Suprapubic skin (tissue), 4 donors: ENCODE data around the gene PRIMA1. TPM values are rescaled to one million over a fixed set of nuclear protein-coding genes. Genes with fewer than 3 reads are reported as not detected.

Experiments
- DNase-seq, 2 donors: peaks; one replicate each; pipeline ENCODE4 v3.0.0-alpha.2; 2019; ENCODE audit warnings: low spot score in 2 of 2
- H3K27ac ChIP-seq: fragments of 200-600 bp; sonication (generic); one replicate; pipeline ENCODE4 v1.5.1; 2019
- H3K27me3 ChIP-seq: fragments of 200-600 bp; sonication (generic); one replicate; pipeline ENCODE4 v1.5.1; 2019
- H3K36me3 ChIP-seq: fragments of 200-600 bp; sonication (generic); one replicate; pipeline ENCODE4 v1.5.1; 2019
- H3K4me1 ChIP-seq: fragments of 200-600 bp; sonication (generic); one replicate; pipeline ENCODE4 v1.5.1; 2019
- H3K4me3 ChIP-seq: fragments of 200-600 bp; sonication (generic); one replicate; pipeline ENCODE4 v1.5.1; 2019; ENCODE audit warnings: mild to moderate bottlenecking
- H3K9me3 ChIP-seq: fragments of 200-600 bp; sonication (generic); one replicate; pipeline ENCODE4 v1.5.1; 2019
- EP300 ChIP-seq: sonication (generic); formaldehyde crosslinking; IDR thresholded peaks from one replicate; pipeline ENCODE4 v1.6.1; 2017; ENCODE audit warnings: antibody characterized with exemption
- POLR2A ChIP-seq, 2 donors: fragments of 450-650 bp; IDR thresholded peaks; one replicate each; pipeline ENCODE4 v1.6.1; 2017; ENCODE audit warnings: antibody characterized with exemption in 2 of 2, mild to moderate bottlenecking in 2 of 2, moderate library complexity in 2 of 2
- POLR2AphosphoS5 ChIP-seq, 3 donors: sonication (generic); formaldehyde crosslinking; IDR thresholded peaks; one replicate each; pipeline ENCODE4 v1.6.1; 2017; ENCODE audit warnings: antibody characterized with exemption in 3 of 3
- WGBS: methylation state at CpG from one replicate; pipeline ENCODE4 v1.1.5; 2018; 5-methylcytosine and 5-hydroxymethylcytosine counted together
- total RNA-seq, 4 donors: library from RNA; depleted of rRNA; stranded (reverse); fragments of >200 nt; gene quantifications; one replicate each; pipeline ENCODE4 v1.1.0, GENCODE V29; 2016
- TF ChIP-seq, protein P1 (sequence below), 2 donors: fragments of 200-600 bp in 1 of 2; fragments of 450-650 bp in 1 of 2; sonication (generic) in 1 of 2; IDR thresholded peaks; one replicate each; pipeline ENCODE4 v1.5.1; 2016 to 2019; ENCODE audit warnings: antibody characterized with exemption in 2 of 2, mild to moderate bottlenecking in 1 of 2, moderate library complexity in 1 of 2

The PRIMA1 gene, protein sequence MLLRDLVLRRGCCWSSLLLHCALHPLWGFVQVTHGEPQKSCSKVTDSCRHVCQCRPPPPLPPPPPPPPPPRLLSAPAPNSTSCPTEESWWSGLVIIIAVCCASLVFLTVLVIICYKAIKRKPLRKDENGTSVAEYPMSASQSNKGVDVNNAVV
- 1 to 10 TPM; 3.1 to 6.1 (median 3.6) TPM for total RNA-seq

DNA sequence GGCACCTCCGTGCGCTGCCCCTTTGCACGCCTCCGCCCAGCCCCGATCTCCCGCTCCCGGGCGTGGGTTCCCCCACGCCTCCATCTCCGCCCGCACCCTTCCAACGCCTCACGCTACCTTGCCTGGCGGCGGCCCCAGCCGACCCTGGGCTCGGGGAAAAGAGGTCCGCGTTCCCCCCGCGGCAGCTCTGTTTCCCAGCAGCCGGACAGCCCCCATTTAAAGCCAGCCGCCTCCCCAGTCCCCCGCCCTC, at the start of gene PRIMA1:
PRIMA1 (minus strand) TSS at position 193 of the 250 bp plus-strand sequence. CDS start 767 bp downstream, outside the sequence.
- Histone ChIP-seq H3K36me3 (no peaks in the 10 kb centered on the region), H3K9me3 (no peaks in the 10 kb centered on the region), H3K4me3 (peak within 1 kb of the TSS; percentile 69), H3K4me1 (peaks cover 32% of the 10 kb centered on the region), H3K27ac (peak within 1 kb of the TSS; percentile 68), H3K27me3 (peaks cover 21% of the 10 kb centered on the region)
- TF ChIP-seq POLR2AphosphoS5 (IDR thresholded peaks at IDR 0.05), result no peak
- TF ChIP-seq, protein P1, sequence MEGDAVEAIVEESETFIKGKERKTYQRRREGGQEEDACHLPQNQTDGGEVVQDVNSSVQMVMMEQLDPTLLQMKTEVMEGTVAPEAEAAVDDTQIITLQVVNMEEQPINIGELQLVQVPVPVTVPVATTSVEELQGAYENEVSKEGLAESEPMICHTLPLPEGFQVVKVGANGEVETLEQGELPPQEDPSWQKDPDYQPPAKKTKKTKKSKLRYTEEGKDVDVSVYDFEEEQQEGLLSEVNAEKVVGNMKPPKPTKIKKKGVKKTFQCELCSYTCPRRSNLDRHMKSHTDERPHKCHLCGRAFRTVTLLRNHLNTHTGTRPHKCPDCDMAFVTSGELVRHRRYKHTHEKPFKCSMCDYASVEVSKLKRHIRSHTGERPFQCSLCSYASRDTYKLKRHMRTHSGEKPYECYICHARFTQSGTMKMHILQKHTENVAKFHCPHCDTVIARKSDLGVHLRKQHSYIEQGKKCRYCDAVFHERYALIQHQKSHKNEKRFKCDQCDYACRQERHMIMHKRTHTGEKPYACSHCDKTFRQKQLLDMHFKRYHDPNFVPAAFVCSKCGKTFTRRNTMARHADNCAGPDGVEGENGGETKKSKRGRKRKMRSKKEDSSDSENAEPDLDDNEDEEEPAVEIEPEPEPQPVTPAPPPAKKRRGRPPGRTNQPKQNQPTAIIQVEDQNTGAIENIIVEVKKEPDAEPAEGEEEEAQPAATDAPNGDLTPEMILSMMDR (IDR thresholded peaks at IDR 0.05), result no peak
- no peak for TF ChIP-seq POLR2A (IDR thresholded peaks at IDR 0.05)
- no peak for TF ChIP-seq EP300
- DNase-seq, result no peak
- WGBS, result 3% methylated on average over 19 of the region's 24 CpGs

DNA sequence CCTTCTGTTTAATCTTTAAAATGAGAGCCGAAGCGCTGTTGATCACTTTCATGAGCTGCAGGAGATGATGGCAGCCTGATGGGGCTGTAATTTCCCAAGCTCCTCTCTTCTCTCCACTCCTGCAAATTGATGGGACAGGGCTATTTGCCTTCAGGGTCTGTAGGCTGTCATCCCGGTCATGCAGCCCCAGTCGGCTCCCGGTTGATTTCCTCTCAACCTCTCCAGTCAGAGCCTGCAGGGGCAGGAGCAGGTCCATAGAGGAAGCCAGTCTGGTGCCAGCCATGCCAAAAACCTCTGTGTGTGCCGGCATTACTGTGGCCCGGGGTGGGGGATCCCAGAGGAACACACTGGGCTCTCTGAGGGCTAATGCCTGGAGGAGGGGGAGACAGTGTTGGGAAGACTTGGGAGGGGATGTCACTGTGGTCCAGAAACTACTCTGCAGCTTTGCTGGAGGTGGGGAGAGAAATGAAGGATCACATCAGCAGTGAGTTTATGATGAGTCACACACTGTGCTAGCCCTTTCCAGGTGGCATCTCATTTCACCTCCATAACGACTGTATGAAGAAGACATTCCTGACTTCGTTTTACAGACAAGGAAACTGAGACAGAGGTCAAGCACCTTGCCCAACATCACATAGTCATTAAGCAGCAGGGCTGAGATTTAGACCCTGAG, 46.5 kb upstream of the PRIMA1 start:
- peak in 1 of 2 donors; percentile 61 for DNase-seq
- Histone ChIP-seq H3K36me3 (no peaks in the 10 kb centered on the region), H3K9me3 (no peaks in the 10 kb centered on the region), H3K4me1 (peaks cover 7% of the 10 kb centered on the region), H3K4me3 (no peak overlapping the region), H3K27me3 (peaks cover 7% of the 10 kb centered on the region), H3K27ac (no peak overlapping the region)
- TF ChIP-seq POLR2AphosphoS5 (IDR thresholded peaks at IDR 0.05) (no peak), EP300 (no peak), POLR2A (IDR thresholded peaks at IDR 0.05) (no peak)
- TF ChIP-seq, protein P1 (IDR thresholded peaks at IDR 0.05), result no peak
- WGBS, result 63% methylated on average over 9 of the region's 9 CpGs

DNA sequence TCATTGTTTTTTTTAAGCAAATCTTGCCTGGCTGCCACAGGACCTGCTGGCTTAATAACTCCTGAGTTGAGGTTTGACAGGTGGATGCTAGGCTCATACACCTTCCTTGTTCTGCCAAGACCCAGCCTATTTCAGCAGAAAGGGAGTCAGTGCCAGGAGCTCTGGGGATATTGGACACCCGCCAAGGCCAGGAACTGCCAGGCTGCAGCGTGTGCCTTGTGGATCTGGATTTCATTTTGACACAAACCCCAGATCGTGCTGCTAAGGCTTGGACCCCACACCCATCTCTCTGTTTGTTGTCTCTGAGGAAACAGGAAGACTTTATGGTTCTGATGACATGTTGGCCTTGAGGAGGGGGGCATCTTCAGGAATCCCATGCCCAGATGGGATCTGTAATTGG, 44.4 kb upstream of the PRIMA1 start:
- WGBS, result 15% methylated on average over 3 of the region's 3 CpGs
- Histone ChIP-seq H3K4me3 (no peak overlapping the region), H3K27me3 (peaks cover 7% of the 10 kb centered on the region), H3K27ac (no peak overlapping the region), H3K9me3 (no peaks in the 10 kb centered on the region), H3K36me3 (no peaks in the 10 kb centered on the region), H3K4me1 (peaks cover 7% of the 10 kb centered on the region)
- DNase-seq, result peak in 1 of 2 donors; percentile 24
- no peak for TF ChIP-seq POLR2A (IDR thresholded peaks at IDR 0.05)
- TF ChIP-seq POLR2AphosphoS5 (IDR thresholded peaks at IDR 0.05), result no peak
- no peak for TF ChIP-seq EP300
- TF ChIP-seq, protein P1 (IDR thresholded peaks at IDR 0.05), result no peak

DNA sequence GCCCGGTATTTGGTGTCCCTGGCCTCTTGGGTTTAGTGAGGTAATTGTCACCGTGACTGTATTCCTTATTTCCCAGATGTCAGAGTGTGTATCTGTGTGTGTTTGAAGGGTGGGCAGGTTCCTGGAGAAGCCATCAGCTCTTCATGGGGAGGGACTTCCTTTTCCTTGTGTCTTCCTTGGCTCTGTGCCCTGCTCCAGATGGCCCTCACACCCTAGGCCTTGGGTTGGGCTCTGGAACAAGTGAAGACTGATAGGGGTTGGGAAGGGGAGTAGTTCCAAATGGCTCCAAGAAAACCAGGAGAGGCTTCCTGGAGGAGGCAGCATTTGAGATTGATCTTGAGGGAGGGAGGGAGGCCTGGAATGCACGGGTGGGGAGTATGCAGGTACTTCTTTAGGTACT, 43.8 kb upstream of the PRIMA1 start:
- TF ChIP-seq EP300 (no peak), POLR2AphosphoS5 (IDR thresholded peaks at IDR 0.05) (no peak), POLR2A (IDR thresholded peaks at IDR 0.05) (no peak)
- TF ChIP-seq, protein P1 (IDR thresholded peaks at IDR 0.05), result no peak
- H3K27me3 ChIP-seq, result peaks cover 7% of the 10 kb centered on the region
- H3K36me3 ChIP-seq, result no peaks in the 10 kb centered on the region
- H3K9me3 ChIP-seq, result no peaks in the 10 kb centered on the region
- no peak for DNase-seq
- no peak overlapping the region for H3K27ac ChIP-seq
- H3K4me3 ChIP-seq, result no peak overlapping the region
- peaks cover 7% of the 10 kb centered on the region for H3K4me1 ChIP-seq
- 60% methylated on average over 3 of the region's 3 CpGs for WGBS

DNA sequence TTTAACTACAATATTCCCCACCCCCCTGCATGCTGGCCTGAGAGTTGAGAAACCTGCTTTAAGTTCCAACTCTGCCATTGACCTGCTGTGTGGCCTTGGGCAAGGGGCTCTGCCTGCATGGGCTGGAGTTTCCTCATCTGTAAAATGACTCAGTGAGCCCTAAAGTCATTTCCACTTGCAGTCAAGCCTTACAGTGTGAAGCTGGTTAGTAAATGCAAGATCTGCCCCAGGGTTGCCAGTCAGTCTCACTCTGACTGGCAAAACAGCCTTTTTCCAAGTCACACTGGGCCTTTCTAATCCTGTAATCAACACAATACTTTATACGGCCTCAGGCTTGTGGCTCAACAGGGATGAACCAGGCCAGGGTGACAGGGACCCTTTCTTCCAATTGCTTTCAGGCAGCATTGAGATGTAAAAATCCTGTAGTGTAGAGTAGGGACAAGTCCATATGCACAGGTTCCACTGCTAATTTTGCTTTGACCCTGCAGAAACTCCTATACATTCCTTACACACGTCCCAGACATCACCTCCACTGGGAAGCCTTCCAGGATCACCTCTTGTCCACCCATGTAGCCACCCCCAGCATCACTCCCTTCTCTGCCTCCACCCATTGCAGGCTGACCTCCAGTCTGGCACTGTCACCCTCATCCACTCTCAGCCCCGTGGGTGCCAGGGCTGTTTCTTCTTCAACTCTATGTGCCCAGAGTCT, 42.6 kb upstream of the PRIMA1 start:
- Histone ChIP-seq H3K27me3 (peaks cover 9% of the 10 kb centered on the region), H3K27ac (no peak overlapping the region), H3K9me3 (no peaks in the 10 kb centered on the region), H3K36me3 (no peaks in the 10 kb centered on the region), H3K4me3 (no peak overlapping the region), H3K4me1 (peaks cover 7% of the 10 kb centered on the region)
- TF ChIP-seq POLR2AphosphoS5 (IDR thresholded peaks at IDR 0.05) (no peak), POLR2A (IDR thresholded peaks at IDR 0.05) (no peak), EP300 (no peak)
- TF ChIP-seq, protein P1 (IDR thresholded peaks at IDR 0.05), result no peak
- DNase-seq, result no peak
- 80% methylated on average over 3 of the region's 3 CpGs for WGBS
